Progenitor cell of endocrine pancreas (in vitro differentiated cells): ENCODE measurements around the gene ABAT. TPM values are rescaled to one million over a fixed set of nuclear protein-coding genes. Genes with fewer than 3 reads are reported as not detected.
A peak's percentile ranks its signal among the peaks of the same experiment; 100 is the strongest.

Source experiments
- DNase-seq: peaks from one replicate; pipeline ENCODE4 v3.0.0; 2021; ENCODE audit warnings: low spot score; ENCODE audit not compliant: unreplicated experiment
- H3K27ac Mint-ChIP-seq: 2 replicates; pipeline ENCODE4 v1.8.0; 2021; ENCODE audit warnings: mild to moderate bottlenecking, moderate library complexity, mixed read lengths
- H3K27me3 Mint-ChIP-seq: 2 replicates; pipeline ENCODE4 v1.8.0; 2021; ENCODE audit warnings: mixed read lengths
- H3K36me3 Mint-ChIP-seq: 2 replicates; pipeline ENCODE4 v1.8.0; 2022; ENCODE audit warnings: mixed read lengths; ENCODE audit not compliant: insufficient read depth
- H3K4me1 Mint-ChIP-seq: 2 replicates; pipeline ENCODE4 v1.8.0; 2021; ENCODE audit warnings: low read depth, mixed read lengths
- H3K4me3 Mint-ChIP-seq: 2 replicates; pipeline ENCODE4 v1.8.0; 2021; ENCODE audit warnings: low read depth, mild to moderate bottlenecking, moderate library complexity, mixed read lengths
- H3K9me3 Mint-ChIP-seq: 2 replicates; pipeline ENCODE4 v1.8.0; 2021; ENCODE audit warnings: low read depth, mixed read lengths
- total RNA-seq: library from RNA; stranded (reverse); gene quantifications from 2 replicates; pipeline ENCODE4 v1.2.1, GENCODE V29; 2021
- TF ChIP-seq, protein P1 (sequence below): fragments of 200-600 bp; sonication (generic); IDR thresholded peaks from one replicate; pipeline ENCODE4 v1.5.0; 2021; ENCODE audit warnings: antibody characterized with exemption, mild to moderate bottlenecking; ENCODE audit not compliant: unreplicated experiment

Gene ABAT
- total RNA-seq, 1 donor from 2014 or later, result 24.7 TPM

DNA sequence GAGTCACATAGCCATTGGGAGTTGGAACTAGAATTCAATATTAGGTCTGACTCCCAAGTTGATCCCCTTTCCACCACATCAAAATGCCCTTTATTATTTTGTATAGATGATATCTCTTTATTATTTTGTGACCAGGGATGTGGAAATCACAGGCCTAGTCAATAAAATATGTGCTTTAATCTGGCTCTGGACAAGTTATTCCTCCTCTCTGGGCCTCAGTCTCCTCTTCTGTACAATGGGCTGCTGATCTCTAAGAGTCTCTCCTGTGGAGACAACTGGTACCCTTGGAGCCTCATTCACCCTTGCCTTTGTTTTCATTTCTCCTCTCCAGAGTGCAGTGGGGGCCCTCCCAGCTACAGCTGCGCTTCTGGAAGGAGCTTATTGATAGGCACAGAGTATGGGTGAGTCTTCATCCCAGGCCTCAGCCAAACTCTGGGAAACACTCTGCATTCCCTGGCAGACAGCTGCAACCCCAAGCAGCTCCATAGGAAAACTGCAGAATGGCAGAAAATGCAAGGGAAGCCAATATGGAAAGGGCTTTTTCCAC lies 4.3 kb upstream of the ABAT start:
- Mint-ChIP-seq H3K4me1 (peaks cover 8% of the 10 kb centered on the region), H3K4me3 (no peak overlapping the region), H3K27me3 (peaks cover 19% of the 10 kb centered on the region), H3K27ac (no peak overlapping the region), H3K36me3 (no peaks in the 10 kb centered on the region), H3K9me3 (no peaks in the 10 kb centered on the region)
- TF ChIP-seq, protein P1, sequence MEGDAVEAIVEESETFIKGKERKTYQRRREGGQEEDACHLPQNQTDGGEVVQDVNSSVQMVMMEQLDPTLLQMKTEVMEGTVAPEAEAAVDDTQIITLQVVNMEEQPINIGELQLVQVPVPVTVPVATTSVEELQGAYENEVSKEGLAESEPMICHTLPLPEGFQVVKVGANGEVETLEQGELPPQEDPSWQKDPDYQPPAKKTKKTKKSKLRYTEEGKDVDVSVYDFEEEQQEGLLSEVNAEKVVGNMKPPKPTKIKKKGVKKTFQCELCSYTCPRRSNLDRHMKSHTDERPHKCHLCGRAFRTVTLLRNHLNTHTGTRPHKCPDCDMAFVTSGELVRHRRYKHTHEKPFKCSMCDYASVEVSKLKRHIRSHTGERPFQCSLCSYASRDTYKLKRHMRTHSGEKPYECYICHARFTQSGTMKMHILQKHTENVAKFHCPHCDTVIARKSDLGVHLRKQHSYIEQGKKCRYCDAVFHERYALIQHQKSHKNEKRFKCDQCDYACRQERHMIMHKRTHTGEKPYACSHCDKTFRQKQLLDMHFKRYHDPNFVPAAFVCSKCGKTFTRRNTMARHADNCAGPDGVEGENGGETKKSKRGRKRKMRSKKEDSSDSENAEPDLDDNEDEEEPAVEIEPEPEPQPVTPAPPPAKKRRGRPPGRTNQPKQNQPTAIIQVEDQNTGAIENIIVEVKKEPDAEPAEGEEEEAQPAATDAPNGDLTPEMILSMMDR, result no peak
- DNase-seq, result no peak

DNA sequence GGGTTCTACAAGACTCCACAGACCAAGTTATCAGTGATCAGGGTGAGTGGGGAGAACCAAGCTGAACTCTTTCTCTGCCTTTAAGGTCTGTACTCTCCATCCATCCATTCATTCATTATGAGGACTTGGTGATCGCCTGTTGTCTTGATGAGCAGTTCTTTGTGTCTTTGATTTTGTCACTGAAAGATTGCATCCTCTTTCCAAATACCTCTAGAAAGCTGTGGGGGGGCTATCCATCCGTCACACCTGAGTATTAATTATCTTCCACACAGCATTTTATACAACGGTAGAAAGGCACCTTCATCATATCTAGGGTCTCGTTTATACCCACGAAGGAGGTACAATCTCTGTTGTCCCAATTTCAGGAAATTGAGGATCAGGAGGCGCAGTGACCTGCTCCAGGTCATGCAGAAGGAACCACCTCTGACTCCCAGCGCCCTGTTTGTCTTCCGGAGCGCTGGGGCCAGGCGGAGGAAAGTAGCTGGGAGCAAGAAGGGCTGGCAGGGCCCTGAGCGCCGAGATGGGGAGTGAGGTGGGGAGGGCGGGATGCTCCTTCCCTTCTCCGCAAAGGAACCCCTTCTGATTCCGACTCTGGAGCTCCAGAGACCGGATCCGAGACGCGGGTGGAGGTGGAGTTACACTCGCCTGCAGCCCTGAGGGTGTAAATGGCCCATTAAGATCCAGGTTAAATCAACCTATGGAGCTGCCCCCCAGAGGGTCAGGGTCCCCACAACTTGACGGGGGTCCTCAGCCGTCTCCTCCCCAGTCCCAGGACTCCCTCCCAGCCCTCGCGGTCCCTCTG lies 605 bp upstream of the ABAT start:
- DNase-seq, result peak; percentile 22

DNA sequence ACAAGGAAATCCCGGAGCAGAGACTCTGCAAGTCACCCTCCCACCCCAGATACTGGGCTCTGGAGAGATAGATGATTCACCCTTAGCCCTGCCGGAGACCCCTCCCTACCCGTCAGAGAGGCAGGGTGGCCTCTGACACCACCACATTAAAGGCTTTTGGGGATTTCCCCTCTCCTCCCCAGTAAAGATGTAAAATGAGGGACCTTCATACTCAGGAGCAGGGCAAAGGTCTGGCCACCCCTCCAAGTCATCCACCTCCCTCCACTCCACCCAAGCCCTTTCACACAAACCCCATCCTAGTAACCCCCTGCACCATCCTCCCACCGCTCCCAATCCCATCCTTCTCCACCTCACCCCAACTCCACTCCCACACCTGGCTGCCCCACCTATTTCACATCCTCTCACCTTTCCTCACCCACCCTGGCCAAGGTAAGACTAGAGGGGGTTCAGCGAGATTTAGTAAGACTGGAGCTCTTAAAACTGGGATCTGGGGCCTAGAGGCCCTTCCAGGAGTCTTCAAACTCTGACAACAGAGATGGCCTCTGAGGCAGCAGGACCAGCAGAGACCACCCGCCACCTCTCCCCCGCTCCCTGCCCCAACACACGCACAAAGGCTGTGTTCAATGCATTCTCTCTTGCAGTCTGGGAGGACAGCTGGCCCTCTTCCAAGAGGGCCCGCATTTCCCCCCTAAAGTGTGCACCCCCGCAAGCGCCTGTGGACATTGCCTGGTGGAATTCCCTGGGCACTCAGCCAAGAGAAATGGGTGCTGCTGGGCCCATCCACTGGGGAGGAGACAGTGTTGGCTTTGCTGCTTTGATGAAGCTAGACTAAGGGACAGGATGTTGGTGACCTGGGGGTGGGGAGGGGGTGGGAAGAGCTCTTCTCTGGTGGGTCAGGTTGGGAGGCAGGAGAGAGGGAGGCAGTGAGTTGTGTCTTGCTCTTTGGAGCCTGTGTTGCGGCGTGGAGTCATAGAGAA lies 1.1 kb downstream of the ABAT start:
- Mint-ChIP-seq H3K4me3 (peak overlapping the region; percentile 82), H3K9me3 (peaks cover 4% of the 10 kb centered on the region), H3K36me3 (peaks cover 1% of the 10 kb centered on the region), H3K27me3 (peaks cover 10% of the 10 kb centered on the region), H3K27ac (peak overlapping the region; percentile 11), H3K4me1 (peaks cover 11% of the 10 kb centered on the region)
- TF ChIP-seq, protein P1, result no peak
- DNase-seq, result no peak

More for the DNA sequence above, 605 bp upstream of the ABAT start:
- TF ChIP-seq, protein P1, result no peak
- Mint-ChIP-seq H3K36me3 (no peaks in the 10 kb centered on the region), H3K27me3 (peaks cover 17% of the 10 kb centered on the region), H3K27ac (peak overlapping the region; percentile 83), H3K4me1 (peaks cover 11% of the 10 kb centered on the region), H3K4me3 (peak overlapping the region; percentile 82), H3K9me3 (no peaks in the 10 kb centered on the region)

DNA sequence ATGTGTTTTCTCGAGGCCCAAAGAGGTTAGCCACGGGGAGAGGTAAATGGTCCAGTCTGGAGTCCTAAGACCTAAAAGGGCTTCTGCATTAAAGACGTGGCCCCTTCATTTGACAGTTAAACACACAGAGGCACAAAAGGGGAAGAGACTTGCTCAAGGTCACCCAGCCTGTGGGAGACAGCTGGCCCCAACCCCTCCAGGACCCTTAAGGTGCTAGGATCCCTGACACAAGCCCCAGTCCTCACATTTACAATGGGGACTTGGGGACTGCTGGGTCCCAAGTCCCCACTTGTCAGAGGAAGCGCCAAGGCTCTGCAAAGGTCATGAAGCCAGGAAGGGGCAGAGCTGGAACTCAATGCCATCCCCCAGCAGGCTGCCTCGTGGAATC lies 1.7 kb downstream of the ABAT start:
- Mint-ChIP-seq H3K36me3 (peaks cover 1% of the 10 kb centered on the region), H3K9me3 (peaks cover 4% of the 10 kb centered on the region), H3K27ac (peak overlapping the region; percentile 11), H3K27me3 (peaks cover 10% of the 10 kb centered on the region), H3K4me1 (peaks cover 11% of the 10 kb centered on the region), H3K4me3 (peak overlapping the region; percentile 82)
- DNase-seq, result no peak
- TF ChIP-seq, protein P1, result no peak
